ENCODE measurements around the gene SEC22A. TPM values are rescaled to one million over a fixed set of nuclear protein-coding genes. Genes with fewer than 3 reads are reported as not detected.
"Not testable (repeated sequence)": the region's sequence is repeated elsewhere in the genome, so short reads cannot be mapped to it uniquely, and the experiment has no call there.

The SEC22A gene
- total RNA-seq, 4 donors from 2014 or later: 20.6 to 36.4 (median 28.0) TPM

DNA sequence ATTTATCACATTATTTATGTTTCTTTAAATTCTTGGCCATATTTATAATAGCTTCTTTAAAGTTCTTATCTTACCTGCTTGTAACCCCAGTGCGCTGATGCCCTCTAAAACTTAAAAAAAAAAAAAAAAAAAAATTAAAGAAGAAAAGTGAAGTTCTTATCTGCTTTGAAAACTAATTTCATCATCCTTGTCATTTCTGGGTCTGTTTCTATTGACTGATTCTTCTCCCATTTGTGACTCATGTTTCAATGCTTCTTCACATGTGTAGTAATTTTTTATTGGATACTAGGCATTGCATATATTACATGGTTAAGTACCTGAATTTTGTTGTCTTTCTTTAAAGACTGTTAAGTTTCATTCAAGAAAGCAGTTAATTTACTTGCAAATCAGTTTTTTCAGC is 3.4 kb upstream of the SEC22A start:
- WGBS, 2 donors: 95 to 96% methylated on average over 1 of the region's 1 CpG
- no peak for DNase-seq
- Histone ChIP-seq H3K9me3 (no peaks in the 10 kb centered on the region), H3K27me3 (no peaks in the 10 kb centered on the region), H3K27ac (no peak overlapping the region), H3K36me3 (no peaks in the 10 kb centered on the region), H3K4me3 (no peak overlapping the region), H3K4me1 (peaks cover 4 to 18% (median 4%) of the 10 kb centered on the region in 3 donors)
- TF ChIP-seq, protein P1, sequence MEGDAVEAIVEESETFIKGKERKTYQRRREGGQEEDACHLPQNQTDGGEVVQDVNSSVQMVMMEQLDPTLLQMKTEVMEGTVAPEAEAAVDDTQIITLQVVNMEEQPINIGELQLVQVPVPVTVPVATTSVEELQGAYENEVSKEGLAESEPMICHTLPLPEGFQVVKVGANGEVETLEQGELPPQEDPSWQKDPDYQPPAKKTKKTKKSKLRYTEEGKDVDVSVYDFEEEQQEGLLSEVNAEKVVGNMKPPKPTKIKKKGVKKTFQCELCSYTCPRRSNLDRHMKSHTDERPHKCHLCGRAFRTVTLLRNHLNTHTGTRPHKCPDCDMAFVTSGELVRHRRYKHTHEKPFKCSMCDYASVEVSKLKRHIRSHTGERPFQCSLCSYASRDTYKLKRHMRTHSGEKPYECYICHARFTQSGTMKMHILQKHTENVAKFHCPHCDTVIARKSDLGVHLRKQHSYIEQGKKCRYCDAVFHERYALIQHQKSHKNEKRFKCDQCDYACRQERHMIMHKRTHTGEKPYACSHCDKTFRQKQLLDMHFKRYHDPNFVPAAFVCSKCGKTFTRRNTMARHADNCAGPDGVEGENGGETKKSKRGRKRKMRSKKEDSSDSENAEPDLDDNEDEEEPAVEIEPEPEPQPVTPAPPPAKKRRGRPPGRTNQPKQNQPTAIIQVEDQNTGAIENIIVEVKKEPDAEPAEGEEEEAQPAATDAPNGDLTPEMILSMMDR (IDR thresholded peaks at IDR 0.05): no peak
- no peak for TF ChIP-seq POLR2A (IDR thresholded peaks at IDR 0.05)
- intact Hi-C loops (cut with DNase I): no loop called here

DNA sequence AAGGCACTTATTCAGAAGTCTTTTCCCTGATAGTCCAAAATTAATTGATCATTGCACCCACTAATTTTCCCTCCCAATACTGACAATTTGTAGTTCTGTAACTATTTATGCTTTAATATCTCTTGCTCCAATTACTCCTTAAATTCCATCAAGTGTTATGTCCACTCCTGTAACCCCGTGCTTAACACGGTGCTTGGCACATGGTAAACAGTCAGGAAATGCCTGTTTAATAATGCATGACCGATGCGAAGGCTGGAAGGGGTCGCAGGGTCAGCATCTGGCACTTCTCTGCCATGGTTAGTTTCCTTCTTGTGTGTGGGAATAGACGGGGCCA is 553 bp upstream of the SEC22A start:
- peak overlapping the region; percentile 92 to 95 (median 94) for H3K27ac ChIP-seq
- no peaks in the 10 kb centered on the region for H3K36me3 ChIP-seq
- no peak for DNase-seq
- intact Hi-C loops (cut with DNase I): no loop called here
- H3K4me1 ChIP-seq: peaks cover 4 to 21% (median 4%) of the 10 kb centered on the region in 3 donors
- no peaks in the 10 kb centered on the region for H3K27me3 ChIP-seq
- WGBS, 2 donors: 0 to 6% methylated on average over 5 to 6 of the region's 6 CpGs
- peak overlapping the region; percentile 86 to 93 (median 88) for H3K4me3 ChIP-seq
- TF ChIP-seq, protein P1 (IDR thresholded peaks at IDR 0.05): no peak
- no peak for TF ChIP-seq POLR2A (IDR thresholded peaks at IDR 0.05)
- H3K9me3 ChIP-seq: no peaks in the 10 kb centered on the region

DNA sequence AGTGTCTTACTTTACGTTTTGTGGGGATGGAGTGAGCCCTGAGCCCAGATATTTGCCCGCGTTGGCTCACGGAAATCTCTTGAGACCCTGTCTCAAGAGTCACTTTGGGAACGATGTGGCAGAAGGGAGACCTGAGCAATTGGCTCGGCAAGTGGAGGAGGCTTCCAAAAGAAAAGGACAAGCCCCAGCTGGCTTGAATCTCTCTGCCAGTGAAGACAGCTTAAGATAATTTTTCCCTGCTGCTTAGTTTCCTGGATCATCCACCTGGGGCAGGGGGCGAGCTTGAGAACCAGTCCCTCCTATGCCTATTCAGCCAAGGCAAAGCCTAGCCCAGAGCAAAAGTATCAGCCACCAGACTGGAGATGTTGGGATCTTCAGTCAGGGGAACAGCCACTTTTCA is 708 bp downstream of the SEC22A start:
- peak overlapping the region; percentile 86 to 93 (median 88) for H3K4me3 ChIP-seq
- TF ChIP-seq POLR2A (IDR thresholded peaks at IDR 0.05): no peak
- TF ChIP-seq, protein P1 (IDR thresholded peaks at IDR 0.05): no peak
- H3K4me1 ChIP-seq: peaks cover 4 to 21% (median 4%) of the 10 kb centered on the region in 3 donors
- no peaks in the 10 kb centered on the region for H3K27me3 ChIP-seq
- 0 to 2% methylated on average over 6 to 7 of the region's 7 CpGs for WGBS, 2 donors
- intact Hi-C loops (cut with DNase I): no loop called here
- H3K36me3 ChIP-seq: peaks cover 0 to 3% (median 0%) of the 10 kb centered on the region in 3 donors
- no peak for DNase-seq
- H3K9me3 ChIP-seq: no peaks in the 10 kb centered on the region
- H3K27ac ChIP-seq: peak overlapping the region; percentile 92 to 95 (median 94)

DNA sequence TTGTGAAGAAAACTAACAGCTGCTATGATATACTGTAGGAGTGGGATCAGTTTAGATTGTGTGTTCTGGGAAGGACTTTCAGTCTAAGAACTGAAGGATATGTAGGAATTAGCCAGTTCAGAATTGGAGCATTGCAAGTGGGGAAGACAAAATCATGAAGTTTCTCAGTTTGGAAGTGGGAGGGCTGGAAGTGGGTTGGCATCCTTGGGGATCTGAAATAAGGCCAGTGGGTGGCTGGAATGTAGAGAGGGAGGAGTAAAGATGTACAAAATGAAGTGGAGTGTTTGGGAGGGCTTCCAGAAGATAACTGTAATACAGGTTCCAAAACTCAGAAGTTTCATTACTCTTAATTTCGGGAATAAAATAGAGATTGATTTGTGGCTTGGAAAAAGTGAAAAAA is 17.2 kb downstream of the SEC22A start:
- Histone ChIP-seq H3K4me3 (no peak overlapping the region), H3K27ac (no peak overlapping the region), H3K27me3 (no peaks in the 10 kb centered on the region), H3K36me3 (peaks cover 0 to 47% (median 0%) of the 10 kb centered on the region in 3 donors), H3K9me3 (no peaks in the 10 kb centered on the region), H3K4me1 (no peaks in the 10 kb centered on the region)
- 90 to 91% methylated on average over 1 of the region's 1 CpG for WGBS, 2 donors
- TF ChIP-seq, protein P1 (IDR thresholded peaks at IDR 0.05): no peak
- TF ChIP-seq POLR2A (IDR thresholded peaks at IDR 0.05): no peak
- intact Hi-C loops (cut with DNase I): no loop called here
- DNase-seq: no peak

DNA sequence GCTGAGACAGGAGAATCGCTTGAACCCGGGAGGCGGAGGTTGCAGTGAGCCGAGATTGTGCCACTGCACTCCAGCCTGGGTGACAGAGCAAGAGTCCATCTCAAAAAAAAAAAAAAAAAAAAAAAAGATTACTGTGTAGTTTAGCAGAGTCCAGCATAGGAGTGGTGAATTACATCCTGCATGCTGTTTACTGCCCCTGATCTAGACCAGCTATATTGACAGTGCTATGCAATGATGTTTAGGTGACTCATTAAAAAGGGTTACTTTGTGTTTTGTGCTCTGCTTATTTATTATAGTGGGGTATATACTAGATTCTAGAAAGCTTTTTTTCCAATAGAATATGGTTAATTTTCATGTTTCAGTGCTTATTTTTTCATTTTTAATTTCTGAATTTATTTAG is 19.6 kb downstream of the SEC22A start:
- H3K27me3 ChIP-seq; H3K4me1 ChIP-seq; DNase-seq; H3K4me3 ChIP-seq; intact Hi-C loops (cut with DNase I); H3K27ac ChIP-seq; H3K9me3 ChIP-seq: not testable (repeated sequence)
- peaks cover 0 to 52% (median 0%) of the 10 kb centered on the region in 3 donors for H3K36me3 ChIP-seq
- WGBS, 2 donors: 100% methylated on average over 4 of the region's 4 CpGs; no CpG with 5 or more reads in 1 of the 2 donors

DNA sequence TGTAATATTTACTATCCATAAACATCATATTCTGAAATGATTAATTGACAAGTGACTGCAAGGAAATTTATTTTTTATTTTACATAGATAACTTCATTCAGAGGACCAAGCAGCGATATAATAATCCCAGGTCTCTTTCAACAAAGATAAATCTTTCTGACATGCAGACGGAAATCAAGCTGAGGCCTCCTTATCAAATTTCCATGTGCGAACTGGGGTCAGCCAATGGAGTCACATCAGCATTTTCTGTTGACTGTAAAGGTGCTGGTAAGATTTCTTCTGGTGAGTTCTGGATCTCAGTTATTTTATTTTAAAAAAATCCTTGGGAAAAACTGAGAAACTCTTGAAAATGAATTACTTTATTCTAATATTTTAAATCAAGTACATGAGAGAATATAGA is 23.3 kb downstream of the SEC22A start:
- Histone ChIP-seq H3K4me1 (no peaks in the 10 kb centered on the region), H3K4me3 (no peak overlapping the region), H3K27me3 (no peaks in the 10 kb centered on the region), H3K36me3 (peaks cover 0 to 63% (median 0%) of the 10 kb centered on the region in 3 donors), H3K27ac (no peak overlapping the region), H3K9me3 (peaks cover 0 to 28% (median 4%) of the 10 kb centered on the region in 3 donors)
- TF ChIP-seq POLR2A (IDR thresholded peaks at IDR 0.05): no peak
- TF ChIP-seq, protein P1 (IDR thresholded peaks at IDR 0.05): no peak
- 92 to 93% methylated on average over 3 of the region's 3 CpGs for WGBS, 2 donors
- no peak for DNase-seq
- intact Hi-C loops (cut with DNase I): no loop called here
